Cortex of kidney (tissue), 1 donor: ENCODE measurements around the gene MISP.

Experiments
- DNase-seq: peaks from one replicate; lab custom pipeline; 2025; lab: John Stamatoyannopoulos, UW

Gene MISP

DNA sequence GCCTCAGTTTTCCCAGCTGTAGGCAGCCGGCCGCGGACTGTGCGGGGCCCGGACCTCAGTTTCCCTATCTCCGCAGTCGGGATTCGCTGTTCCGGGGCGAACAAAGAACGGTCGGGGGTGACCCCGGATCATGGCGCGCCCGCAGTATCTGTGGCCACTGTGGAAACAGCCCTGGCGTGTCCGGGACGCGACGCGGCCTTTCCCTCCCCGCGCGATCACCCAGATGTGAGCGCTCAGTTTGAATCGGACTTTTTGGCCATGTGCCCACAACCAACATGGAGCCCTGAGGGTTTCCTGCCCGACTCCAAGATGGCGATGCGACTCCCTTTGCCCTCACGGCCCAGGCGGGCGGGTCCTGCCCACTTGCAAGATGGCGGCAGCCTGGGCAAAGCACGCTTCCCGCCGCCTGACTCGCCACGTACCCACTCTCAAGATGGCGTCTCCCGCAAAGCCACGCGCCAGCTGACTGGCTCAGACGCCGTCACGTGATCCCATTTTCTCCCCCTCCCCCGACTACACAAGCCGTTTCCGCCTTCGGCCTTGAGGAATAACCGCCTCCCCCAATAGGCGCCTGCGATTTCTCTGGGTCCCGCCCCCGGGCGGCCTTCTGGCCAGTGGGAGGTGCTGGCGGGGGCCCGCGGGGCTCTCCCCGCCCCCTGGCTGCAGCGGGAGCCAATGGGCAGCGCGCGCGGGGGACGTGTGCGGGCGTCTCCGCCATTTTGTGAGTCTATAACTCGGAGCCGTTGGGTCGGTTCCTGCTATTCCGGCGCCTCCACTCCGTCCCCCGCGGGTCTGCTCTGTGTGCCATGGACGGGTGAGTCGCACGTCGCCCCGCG, 46.0 kb downstream of the MISP start, which contains the start of gene PTBP1:
Gene PTBP1, plus strand, starts transcription at position 761 of the 836 bp plus-strand sequence. Its CDS starts 46 bp downstream, at position 807.
- DNase-seq = peak; percentile 90

GRCh38 chr19:797528-798414, 46.9 kb downstream of the MISP start:
- DNase-seq = no peak

DNA sequence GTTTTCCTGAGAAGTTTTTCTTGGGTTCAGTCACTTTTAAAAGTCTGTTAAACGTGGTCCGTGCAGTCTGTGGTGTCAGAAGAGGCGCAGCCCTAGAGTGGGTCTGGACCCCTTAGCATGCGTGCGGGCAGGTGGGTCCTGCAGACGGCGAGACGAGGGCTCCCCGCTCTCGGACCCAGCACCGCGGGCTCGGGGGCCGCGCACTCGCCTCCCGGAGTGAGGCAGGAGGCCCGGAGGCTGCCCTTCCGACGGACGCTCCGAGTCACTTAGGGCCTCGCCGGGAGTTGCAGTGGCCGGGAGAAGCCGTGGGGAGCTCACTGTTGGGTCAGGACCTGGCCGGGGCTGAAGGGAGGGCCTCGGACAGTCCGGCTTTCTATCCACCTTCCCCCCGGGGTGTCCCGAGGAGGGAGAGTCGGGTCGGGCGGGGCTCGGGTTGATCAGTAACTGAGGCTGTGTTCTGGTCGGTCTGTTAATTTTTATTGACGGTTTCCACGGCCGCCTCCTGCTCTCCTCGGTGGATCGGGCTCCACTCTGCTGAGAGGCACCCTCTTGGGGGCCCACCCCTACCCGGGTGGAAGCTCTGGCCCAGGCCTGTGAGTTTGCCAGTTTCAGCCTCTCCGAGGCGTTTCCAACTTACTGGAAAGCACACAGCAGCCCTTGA, 47.6 kb downstream of the MISP start:
- no peak for DNase-seq

DNA sequence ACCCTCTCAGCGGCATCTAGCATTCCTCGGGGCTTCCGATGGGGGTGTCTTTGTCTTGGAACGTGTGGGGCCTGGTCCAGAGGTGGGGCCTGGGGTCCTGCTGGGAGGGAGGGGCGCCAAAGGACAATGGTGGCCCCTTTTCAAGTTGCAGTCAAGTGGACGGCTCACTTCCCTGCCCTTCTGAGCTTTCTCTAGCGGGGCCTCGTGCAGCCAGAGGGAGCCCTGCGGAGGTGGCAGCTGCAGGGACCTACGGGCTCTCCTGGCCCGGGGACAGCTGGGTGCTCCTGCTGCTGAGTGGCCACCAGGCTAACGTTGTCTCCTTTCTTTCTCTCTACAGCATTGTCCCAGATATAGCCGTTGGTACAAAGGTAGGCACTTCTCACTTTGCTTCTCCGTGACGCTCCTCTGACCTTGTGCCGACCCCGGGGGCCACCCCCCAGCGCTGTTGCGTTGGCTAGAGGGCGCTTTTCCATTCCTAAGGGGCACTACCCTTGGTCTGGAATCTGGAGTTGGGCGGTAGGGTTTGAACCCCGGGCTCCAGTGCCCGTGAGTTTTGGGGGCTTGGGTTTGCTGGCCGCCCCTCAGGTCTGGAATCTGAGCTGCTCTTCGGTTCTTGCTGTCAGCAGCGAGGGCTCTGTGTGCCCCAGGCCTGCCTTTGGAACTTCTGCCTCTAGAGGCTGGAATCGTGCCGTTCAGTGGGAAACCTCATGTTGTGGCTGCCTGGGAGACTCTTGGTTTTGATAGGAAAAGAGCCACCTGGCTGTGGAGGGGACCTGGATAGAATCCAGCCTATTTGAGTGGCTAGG, 48.4 kb downstream of the MISP start:
- no peak for DNase-seq

DNA sequence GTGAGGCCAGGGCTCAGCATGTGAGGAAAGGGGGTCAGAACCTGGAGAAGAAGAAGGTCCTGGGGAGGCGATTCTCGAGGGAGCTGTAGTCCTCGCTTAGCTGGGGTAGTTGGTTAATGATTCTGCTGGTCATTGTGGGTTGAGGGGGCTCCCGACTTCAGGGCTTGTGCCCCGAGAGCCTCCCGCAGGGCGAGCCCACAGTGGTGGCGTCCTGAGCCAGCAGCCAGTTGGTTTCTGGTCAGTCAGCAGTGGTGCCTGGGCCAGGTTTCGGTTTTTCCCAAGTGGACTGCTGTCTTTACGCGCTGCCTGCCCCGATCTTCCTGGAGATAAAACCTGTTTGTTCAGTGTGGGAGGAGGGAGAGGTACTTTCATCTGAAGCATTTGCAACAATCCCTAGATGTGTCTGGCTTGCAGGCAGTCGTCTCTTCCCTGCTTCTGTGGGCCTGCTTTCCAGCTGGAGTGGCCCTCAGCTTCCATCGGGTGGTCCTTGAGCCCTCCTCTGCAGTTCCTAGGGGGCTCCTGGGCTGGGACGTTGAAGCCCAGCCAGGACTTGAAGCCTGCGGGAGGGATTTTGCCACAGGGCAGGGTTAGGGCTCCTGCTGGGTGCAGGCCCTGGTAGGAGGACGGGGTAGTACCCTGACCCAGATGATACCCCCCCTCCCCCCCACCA, 49.6 kb downstream of the MISP start:
- DNase-seq = no peak

- no peak for DNase-seq
Observed at GRCh38 chr19:801030-801860, 50.3 kb downstream of the MISP start.

GRCh38 chr19:801861-802497, 51.1 kb downstream of the MISP start:
- no peak for DNase-seq

- DNase-seq = no peak
Observed at GRCh38 chr19:802498-803098, 51.7 kb downstream of the MISP start.

DNA sequence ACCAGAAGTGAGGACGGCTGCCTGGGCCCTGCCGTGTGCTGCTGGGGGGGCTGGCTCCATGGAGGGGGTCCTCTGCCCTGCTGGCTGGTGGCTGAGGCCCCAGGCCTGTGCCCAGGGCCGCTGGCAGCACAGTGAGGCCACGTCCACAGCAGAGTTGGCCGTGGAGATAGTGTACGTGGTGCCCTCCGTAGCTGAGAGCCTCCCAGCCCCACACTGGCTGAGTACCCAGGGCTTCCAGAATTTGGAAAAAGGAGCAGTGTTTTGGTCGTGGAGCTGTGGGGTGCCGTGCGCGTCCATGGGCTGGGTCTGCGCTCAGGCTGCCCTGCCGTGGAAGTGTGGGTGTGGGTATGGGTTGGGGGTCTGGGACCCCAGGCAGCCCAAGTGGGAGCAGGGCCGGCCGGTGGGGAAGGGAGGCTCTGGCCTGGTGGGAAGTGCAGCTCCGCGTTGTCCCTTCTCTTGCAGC, 52.2 kb downstream of the MISP start:
- DNase-seq = no peak

GRCh38 chr19:803686-804418, 52.9 kb downstream of the MISP start:
- no peak for DNase-seq

GRCh38 chr19:804419-805165, 53.7 kb downstream of the MISP start:
- DNase-seq = no peak

DNA sequence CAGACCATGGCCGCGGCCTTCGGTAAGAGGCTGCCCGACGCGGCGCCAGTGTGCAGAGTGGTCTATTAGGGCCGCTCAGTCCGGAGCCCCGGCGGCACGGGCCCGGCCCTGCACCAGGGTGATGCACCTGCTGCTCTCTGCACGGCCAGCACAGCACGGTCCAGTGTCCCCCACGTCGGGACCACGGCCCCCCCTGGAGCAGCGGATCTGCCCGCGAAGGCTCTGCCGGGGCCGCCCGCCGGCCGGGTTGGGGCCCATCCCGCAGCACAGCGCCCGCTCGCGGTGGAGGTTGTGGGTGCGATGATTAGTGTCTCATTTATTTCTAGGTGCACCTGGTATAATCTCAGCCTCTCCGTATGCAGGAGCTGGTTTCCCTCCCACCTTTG, 54.2 kb downstream of the MISP start:
- DNase-seq = no peak

- DNase-seq = no peak
Observed at GRCh38 chr19:805600-806550, 55.0 kb downstream of the MISP start.

DNA sequence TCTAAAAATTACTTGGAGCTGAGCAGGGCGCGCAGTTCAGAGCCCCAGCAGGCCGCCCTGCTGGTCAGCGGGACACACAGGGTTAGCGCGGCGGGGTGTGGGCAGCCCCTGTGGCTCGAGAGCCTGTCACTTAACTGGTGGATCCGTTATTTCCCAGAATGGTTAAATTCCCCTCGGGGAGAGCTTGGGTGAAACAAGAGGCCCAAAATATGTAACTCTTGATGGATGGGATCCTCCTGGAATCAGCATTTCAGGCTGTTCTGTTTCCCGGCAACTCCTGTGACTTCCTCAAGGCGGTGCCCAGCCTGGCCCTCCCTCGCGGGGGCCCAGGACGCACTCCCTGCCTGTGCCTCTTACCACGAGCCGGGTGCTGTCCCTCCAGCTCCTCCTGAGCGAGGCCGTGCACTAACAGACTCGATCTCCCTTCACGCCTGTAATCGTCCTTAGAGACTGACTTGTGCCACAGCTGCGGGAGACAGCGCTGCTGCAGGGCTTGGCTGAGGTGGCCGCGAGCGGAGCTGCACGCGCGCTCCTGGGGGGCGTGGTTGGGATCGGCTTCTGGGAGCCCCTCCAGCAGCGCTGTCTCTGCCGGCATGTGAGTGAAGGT, 56.0 kb downstream of the MISP start:
- no peak for DNase-seq

GRCh38 chr19:807627-808422, 56.9 kb downstream of the MISP start:
- no peak for DNase-seq
